Measurements from ENCODE around the gene LRRC10B.

Gene LRRC10B

GRCh38 chr11:61524963-61525587 lies 16.5 kb downstream of the LRRC10B start:
- H3K4me3 Mint-ChIP-seq: no peak overlapping the region
- H3K9me3 Mint-ChIP-seq: no peaks in the 10 kb centered on the region
- H3K36me3 Mint-ChIP-seq: no peaks in the 10 kb centered on the region
- DNase-seq (ENCODE audit: low spot score in 2 of 2): no peak
- no peaks in the 10 kb centered on the region for H3K4me1 Mint-ChIP-seq
- no peak overlapping the region for H3K27ac Mint-ChIP-seq
- ATAC-seq (ENCODE audit: low read depth): no peak
- H3K27me3 Mint-ChIP-seq: peaks cover 27% of the 10 kb centered on the region

GRCh38 chr11:61526229-61526628 lies 17.7 kb downstream of the LRRC10B start:
- H3K27ac Mint-ChIP-seq: no peak overlapping the region
- H3K4me1 Mint-ChIP-seq: no peaks in the 10 kb centered on the region
- DNase-seq (ENCODE audit: low spot score in 2 of 2): no peak
- no peaks in the 10 kb centered on the region for H3K36me3 Mint-ChIP-seq
- H3K4me3 Mint-ChIP-seq: no peak overlapping the region
- no peak for ATAC-seq (ENCODE audit: low read depth)
- H3K27me3 Mint-ChIP-seq: peaks cover 33% of the 10 kb centered on the region
- H3K9me3 Mint-ChIP-seq: no peaks in the 10 kb centered on the region

- no peak overlapping the region for H3K27ac Mint-ChIP-seq
- DNase-seq (ENCODE audit: low spot score in 2 of 2): no peak
- ATAC-seq (ENCODE audit: low read depth): no peak
- no peaks in the 10 kb centered on the region for H3K36me3 Mint-ChIP-seq
- no peaks in the 10 kb centered on the region for H3K4me1 Mint-ChIP-seq
- no peak overlapping the region for H3K4me3 Mint-ChIP-seq
- peaks cover 29% of the 10 kb centered on the region for H3K27me3 Mint-ChIP-seq
- H3K9me3 Mint-ChIP-seq: no peaks in the 10 kb centered on the region
Measured at GRCh38 chr11:61526956-61527731, 18.6 kb downstream of the LRRC10B start.

- no peak for DNase-seq (ENCODE audit: low spot score in 2 of 2)
- no peaks in the 10 kb centered on the region for H3K9me3 Mint-ChIP-seq
- no peaks in the 10 kb centered on the region for H3K4me1 Mint-ChIP-seq
- peaks cover 30% of the 10 kb centered on the region for H3K27me3 Mint-ChIP-seq
- no peak overlapping the region for H3K27ac Mint-ChIP-seq
- no peaks in the 10 kb centered on the region for H3K36me3 Mint-ChIP-seq
- no peak for ATAC-seq (ENCODE audit: low read depth)
- no peak overlapping the region for H3K4me3 Mint-ChIP-seq
Measured at GRCh38 chr11:61528114-61528513, 19.6 kb downstream of the LRRC10B start.

GRCh38 chr11:61529537-61530225 lies 21.1 kb downstream of the LRRC10B start:
- no peaks in the 10 kb centered on the region for H3K9me3 Mint-ChIP-seq
- H3K4me3 Mint-ChIP-seq: no peak overlapping the region
- H3K27ac Mint-ChIP-seq: no peak overlapping the region
- ATAC-seq (ENCODE audit: low read depth): no peak
- H3K4me1 Mint-ChIP-seq: peaks cover under 1% of the 10 kb centered on the region
- H3K27me3 Mint-ChIP-seq: peaks cover 34% of the 10 kb centered on the region
- no peak for DNase-seq (ENCODE audit: low spot score in 2 of 2)
- H3K36me3 Mint-ChIP-seq: no peaks in the 10 kb centered on the region

- no peak for ATAC-seq (ENCODE audit: low read depth)
- DNase-seq (ENCODE audit: low spot score in 2 of 2): no peak
- Mint-ChIP-seq H3K4me1 (peaks cover 3% of the 10 kb centered on the region), H3K27ac (no peak overlapping the region), H3K9me3 (no peaks in the 10 kb centered on the region), H3K4me3 (no peak overlapping the region), H3K36me3 (no peaks in the 10 kb centered on the region), H3K27me3 (peaks cover 31% of the 10 kb centered on the region)
Measured at GRCh38 chr11:61531044-61531443, 22.5 kb downstream of the LRRC10B start.

GRCh38 chr11:61532134-61533038 lies 23.8 kb downstream of the LRRC10B start:
- no peak overlapping the region for H3K4me3 Mint-ChIP-seq
- DNase-seq (ENCODE audit: low spot score in 2 of 2): peak; percentile 19 to 48

GRCh38 chr11:61533039-61533375 lies 24.5 kb downstream of the LRRC10B start:
- Mint-ChIP-seq H3K4me3 (no peak overlapping the region), H3K36me3 (no peaks in the 10 kb centered on the region), H3K27ac (no peak overlapping the region), H3K9me3 (no peaks in the 10 kb centered on the region), H3K27me3 (peaks cover 28% of the 10 kb centered on the region), H3K4me1 (peaks cover 3% of the 10 kb centered on the region)
- no peak for DNase-seq (ENCODE audit: low spot score in 2 of 2)
- no peak for ATAC-seq (ENCODE audit: low read depth)

More at GRCh38 chr11:61532134-61533038, 23.8 kb downstream of the LRRC10B start:
- H3K27me3 Mint-ChIP-seq: peaks cover 29% of the 10 kb centered on the region
- H3K27ac Mint-ChIP-seq: no peak overlapping the region
- ATAC-seq (ENCODE audit: low read depth): peak; percentile 43
- no peaks in the 10 kb centered on the region for H3K9me3 Mint-ChIP-seq
- no peaks in the 10 kb centered on the region for H3K36me3 Mint-ChIP-seq
- H3K4me1 Mint-ChIP-seq: peaks cover 3% of the 10 kb centered on the region

GRCh38 chr11:61533401-61533800 lies 24.9 kb downstream of the LRRC10B start:
- ATAC-seq (ENCODE audit: low read depth) (no peak), DNase-seq (ENCODE audit: low spot score in 2 of 2) (no peak)
- Mint-ChIP-seq H3K36me3 (no peaks in the 10 kb centered on the region), H3K27me3 (peaks cover 29% of the 10 kb centered on the region), H3K27ac (no peak overlapping the region), H3K9me3 (no peaks in the 10 kb centered on the region), H3K4me3 (no peak overlapping the region), H3K4me1 (peaks cover 3% of the 10 kb centered on the region)

- peaks cover 33% of the 10 kb centered on the region for H3K27me3 Mint-ChIP-seq
- no peaks in the 10 kb centered on the region for H3K9me3 Mint-ChIP-seq
- peaks cover 3% of the 10 kb centered on the region for H3K4me1 Mint-ChIP-seq
- no peak overlapping the region for H3K4me3 Mint-ChIP-seq
- H3K36me3 Mint-ChIP-seq: no peaks in the 10 kb centered on the region
- DNase-seq (ENCODE audit: low spot score in 2 of 2) (no peak), ATAC-seq (ENCODE audit: low read depth) (no peak)
- H3K27ac Mint-ChIP-seq: no peak overlapping the region
Measured at GRCh38 chr11:61534025-61534932, 25.7 kb downstream of the LRRC10B start.

GRCh38 chr11:61534933-61535839 lies 26.6 kb downstream of the LRRC10B start:
- no peaks in the 10 kb centered on the region for H3K9me3 Mint-ChIP-seq
- no peak for ATAC-seq (ENCODE audit: low read depth)
- H3K27me3 Mint-ChIP-seq: peaks cover 34% of the 10 kb centered on the region
- no peak overlapping the region for H3K27ac Mint-ChIP-seq
- no peak for DNase-seq (ENCODE audit: low spot score in 2 of 2)
- H3K4me3 Mint-ChIP-seq: no peak overlapping the region
- H3K36me3 Mint-ChIP-seq: no peaks in the 10 kb centered on the region
- peaks cover 3% of the 10 kb centered on the region for H3K4me1 Mint-ChIP-seq

- Mint-ChIP-seq H3K27me3 (peaks cover 29% of the 10 kb centered on the region), H3K36me3 (no peaks in the 10 kb centered on the region), H3K27ac (no peak overlapping the region), H3K4me3 (no peak overlapping the region), H3K4me1 (peaks cover 5% of the 10 kb centered on the region), H3K9me3 (no peaks in the 10 kb centered on the region)
- ATAC-seq (ENCODE audit: low read depth): no peak
- no peak for DNase-seq (ENCODE audit: low spot score in 2 of 2)
Measured at GRCh38 chr11:61535998-61536675, 27.6 kb downstream of the LRRC10B start.

Measured in memory B cell (primary cell).